Activated CD4-positive, alpha-beta T cell treated with anti-CD3 and anti-CD28 coated beads for 36 hours (primary cell): Measurements from ENCODE around the gene CLSTN2. TPM values are rescaled to one million over a fixed set of nuclear protein-coding genes. Genes with fewer than 3 reads are reported as not detected.
"Not testable (repeated sequence)": the region's sequence is repeated elsewhere in the genome, so short reads cannot be mapped to it uniquely, and the experiment has no call there.

Source experiments
- ATAC-seq: fragments of 200-7000 bp; cut with Tn5 transposase; one replicate; pipeline ENCODE4 v1.10.0; 2021; ENCODE audit warnings: mild to moderate bottlenecking, moderate library complexity
- CTCF ChIA-PET: fragments of 350-600 bp; sonication (Branson Sonifier 250); formaldehyde crosslinking; loops from one replicate; lab custom pipeline; 2021; ENCODE audit warnings: antibody characterized with exemption; lab: Charles Lee
- POLR2A ChIA-PET: fragments of 350-600 bp; sonication (Branson Sonifier 250); formaldehyde crosslinking; loops from one replicate; lab custom pipeline; 2021; ENCODE audit warnings: antibody characterized with exemption, inconsistent platforms; lab: Charles Lee
- DNase-seq: peaks from one replicate; pipeline ENCODE4 v3.0.0-alpha.2; 2020
- H3K27ac Mint-ChIP-seq: one replicate; pipeline ENCODE4 v1.8.0; 2021; ENCODE audit warnings: mixed read lengths
- H3K27me3 Mint-ChIP-seq: one replicate; pipeline ENCODE4 v1.8.0; 2021; ENCODE audit warnings: mixed read lengths
- H3K36me3 Mint-ChIP-seq: one replicate; pipeline ENCODE4 v1.8.0; 2021; ENCODE audit warnings: low read depth, mixed read lengths
- H3K4me1 Mint-ChIP-seq: one replicate; pipeline ENCODE4 v1.8.0; 2021; ENCODE audit warnings: mixed read lengths
- H3K4me3 Mint-ChIP-seq: one replicate; pipeline ENCODE4 v1.8.0; 2021; ENCODE audit warnings: mild to moderate bottlenecking, moderate library complexity, mixed read lengths
- H3K9me3 Mint-ChIP-seq: one replicate; pipeline ENCODE4 v1.8.0; 2021; ENCODE audit warnings: low read depth, mixed read lengths
- intact Hi-C, 2 experiments: fragments of 100-400 bp; cut with DNase I in 1 of 2; cut with micrococcal nuclease in 1 of 2; formaldehyde crosslinking; loops; one replicate each; pipeline versions ENCODE4 v1.14.2 to v1.15.1; 2022 to 2024; cut with DNase I, micrococcal nuclease
- total RNA-seq, 2 experiments: library from RNA; stranded (reverse); gene quantifications; one replicate each; pipeline ENCODE4 v1.2.3, GENCODE V29; 2021

Gene CLSTN2
- total RNA-seq, 2 experiments from 2014 or later: not detected

GRCh38 chr3:140397847-140398246 lies 462.9 kb downstream of the CLSTN2 start:
- Mint-ChIP-seq H3K36me3 (no peaks in the 10 kb centered on the region), H3K27ac (no peak overlapping the region), H3K4me1 (no peaks in the 10 kb centered on the region), H3K4me3 (no peak overlapping the region), H3K9me3 (no peaks in the 10 kb centered on the region), H3K27me3 (peaks cover 1% of the 10 kb centered on the region)
- ChIA-PET CTCF (interaction anchor here (0.6 kb wide), 1 partner anchor 808 kb away, joined by 4 read pairs; no protein-coding TSS in a partner anchor), POLR2A (no interaction called here)
- ATAC-seq (no peak), DNase-seq (no peak)
- intact Hi-C loops: no loop called here

GRCh38 chr3:140398387-140398786 lies 463.4 kb downstream of the CLSTN2 start:
- ATAC-seq: no peak
- Mint-ChIP-seq H3K36me3 (no peaks in the 10 kb centered on the region), H3K27me3 (peaks cover 3% of the 10 kb centered on the region), H3K4me3 (no peak overlapping the region), H3K9me3 (no peaks in the 10 kb centered on the region), H3K27ac (no peak overlapping the region), H3K4me1 (no peaks in the 10 kb centered on the region)
- intact Hi-C loops: no loop called here
- no peak for DNase-seq
- ChIA-PET POLR2A (no interaction called here), CTCF (no interaction called here)

- peaks cover 3% of the 10 kb centered on the region for H3K27me3 Mint-ChIP-seq
- DNase-seq: no peak
- H3K9me3 Mint-ChIP-seq: no peaks in the 10 kb centered on the region
- H3K4me1 Mint-ChIP-seq: no peaks in the 10 kb centered on the region
- H3K4me3 Mint-ChIP-seq: no peak overlapping the region
- ChIA-PET POLR2A (no interaction called here), CTCF (no interaction called here)
- intact Hi-C loops: no loop called here
- H3K27ac Mint-ChIP-seq: no peak overlapping the region
- H3K36me3 Mint-ChIP-seq: no peaks in the 10 kb centered on the region
- no peak for ATAC-seq
Observed at GRCh38 chr3:140399871-140400270, 464.9 kb downstream of the CLSTN2 start.

- no peak overlapping the region for H3K27ac Mint-ChIP-seq
- DNase-seq (no peak), ATAC-seq (no peak)
- H3K36me3 Mint-ChIP-seq: no peaks in the 10 kb centered on the region
- H3K9me3 Mint-ChIP-seq: no peaks in the 10 kb centered on the region
- H3K27me3 Mint-ChIP-seq: peaks cover 3% of the 10 kb centered on the region
- intact Hi-C loops: no loop called here
- ChIA-PET CTCF (no interaction called here), POLR2A (no interaction called here)
- H3K4me1 Mint-ChIP-seq: no peaks in the 10 kb centered on the region
- H3K4me3 Mint-ChIP-seq: no peak overlapping the region
Observed at GRCh38 chr3:140403079-140403478, 468.1 kb downstream of the CLSTN2 start.

- ChIA-PET CTCF (no interaction called here), POLR2A (no interaction called here)
- intact Hi-C loops: no loop called here
- no peak for DNase-seq
- H3K4me1 Mint-ChIP-seq: no peaks in the 10 kb centered on the region
- no peak overlapping the region for H3K27ac Mint-ChIP-seq
- peaks cover 3% of the 10 kb centered on the region for H3K27me3 Mint-ChIP-seq
- peaks cover 1% of the 10 kb centered on the region for H3K9me3 Mint-ChIP-seq
- ATAC-seq: no peak
- H3K4me3 Mint-ChIP-seq: no peak overlapping the region
- H3K36me3 Mint-ChIP-seq: no peaks in the 10 kb centered on the region
Observed at GRCh38 chr3:140403608-140404007, 468.6 kb downstream of the CLSTN2 start.

GRCh38 chr3:140406655-140407054 lies 471.7 kb downstream of the CLSTN2 start:
- intact Hi-C loops: no loop called here
- H3K4me1 Mint-ChIP-seq: no peaks in the 10 kb centered on the region
- ATAC-seq (no peak), DNase-seq (no peak)
- peaks cover 5% of the 10 kb centered on the region for H3K27me3 Mint-ChIP-seq
- H3K9me3 Mint-ChIP-seq: peaks cover 10% of the 10 kb centered on the region
- no peaks in the 10 kb centered on the region for H3K36me3 Mint-ChIP-seq
- no peak overlapping the region for H3K27ac Mint-ChIP-seq
- ChIA-PET POLR2A (no interaction called here), CTCF (interaction anchor here (0.7 kb wide), 1 partner anchor 389 kb away, joined by 3 read pairs; no protein-coding TSS in a partner anchor)
- no peak overlapping the region for H3K4me3 Mint-ChIP-seq

- no peak for ATAC-seq
- H3K27me3 Mint-ChIP-seq: peaks cover 3% of the 10 kb centered on the region
- no peaks in the 10 kb centered on the region for H3K4me1 Mint-ChIP-seq
- DNase-seq: no peak
- no peak overlapping the region for H3K27ac Mint-ChIP-seq
- H3K9me3 Mint-ChIP-seq: peaks cover 10% of the 10 kb centered on the region
- ChIA-PET POLR2A (interaction anchor here (0.6 kb wide), 1 partner anchor 12 kb away, joined by 3 read pairs; no protein-coding TSS in a partner anchor), CTCF (no interaction called here)
- H3K4me3 Mint-ChIP-seq: no peak overlapping the region
- H3K36me3 Mint-ChIP-seq: no peaks in the 10 kb centered on the region
- intact Hi-C loops: no loop called here
Observed at GRCh38 chr3:140408252-140408651, 473.3 kb downstream of the CLSTN2 start.

- ATAC-seq (no peak), DNase-seq (no peak)
- intact Hi-C loops: no loop called here
- Mint-ChIP-seq H3K4me3 (no peak overlapping the region), H3K27ac (no peak overlapping the region), H3K27me3 (no peaks in the 10 kb centered on the region), H3K4me1 (no peaks in the 10 kb centered on the region), H3K36me3 (no peaks in the 10 kb centered on the region), H3K9me3 (no peaks in the 10 kb centered on the region)
- CTCF ChIA-PET: no interaction called here
- POLR2A ChIA-PET: no interaction called here
Observed at GRCh38 chr3:140416666-140417065, 481.7 kb downstream of the CLSTN2 start.

- intact Hi-C loops: no loop called here
- Mint-ChIP-seq H3K27me3 (peaks cover 1% of the 10 kb centered on the region), H3K4me3 (no peak overlapping the region), H3K36me3 (no peaks in the 10 kb centered on the region), H3K9me3 (no peaks in the 10 kb centered on the region), H3K27ac (no peak overlapping the region), H3K4me1 (no peaks in the 10 kb centered on the region)
- POLR2A ChIA-PET: interaction anchor here (0.7 kb wide), 1 partner anchor 12 kb away, joined by 3 read pairs; no protein-coding TSS in a partner anchor
- CTCF ChIA-PET: no interaction called here
- DNase-seq (no peak), ATAC-seq (no peak)
Observed at GRCh38 chr3:140420621-140421357, 485.8 kb downstream of the CLSTN2 start.

GRCh38 chr3:140421884-140422283 lies 486.9 kb downstream of the CLSTN2 start:
- H3K4me3 Mint-ChIP-seq: no peak overlapping the region
- H3K27me3 Mint-ChIP-seq: peaks cover 1% of the 10 kb centered on the region
- intact Hi-C loops: no loop called here
- DNase-seq (no peak), ATAC-seq (no peak)
- no peak overlapping the region for H3K27ac Mint-ChIP-seq
- POLR2A ChIA-PET: no interaction called here
- no peaks in the 10 kb centered on the region for H3K4me1 Mint-ChIP-seq
- CTCF ChIA-PET: no interaction called here
- H3K36me3 Mint-ChIP-seq: no peaks in the 10 kb centered on the region
- H3K9me3 Mint-ChIP-seq: no peaks in the 10 kb centered on the region

GRCh38 chr3:140423146-140423545 lies 488.2 kb downstream of the CLSTN2 start:
- H3K36me3 Mint-ChIP-seq: no peaks in the 10 kb centered on the region
- ChIA-PET CTCF (interaction anchor here (0.6 kb wide), 1 partner anchor 687 kb away, joined by 4 read pairs; no protein-coding TSS in a partner anchor), POLR2A (no interaction called here)
- H3K27me3 Mint-ChIP-seq: peaks cover 1% of the 10 kb centered on the region
- no peak overlapping the region for H3K27ac Mint-ChIP-seq
- no peak for DNase-seq
- no peak for ATAC-seq
- H3K4me1 Mint-ChIP-seq: no peaks in the 10 kb centered on the region
- H3K4me3 Mint-ChIP-seq: no peak overlapping the region
- H3K9me3 Mint-ChIP-seq: no peaks in the 10 kb centered on the region
- intact Hi-C loops: no loop called here

GRCh38 chr3:140423574-140423973 lies 488.6 kb downstream of the CLSTN2 start:
- ATAC-seq, POLR2A ChIA-PET, H3K36me3 Mint-ChIP-seq, H3K4me1 Mint-ChIP-seq, DNase-seq, H3K27me3 Mint-ChIP-seq, H3K27ac Mint-ChIP-seq, intact Hi-C loops, CTCF ChIA-PET, H3K9me3 Mint-ChIP-seq, H3K4me3 Mint-ChIP-seq: not testable (repeated sequence)
